BE2C (cell line): ENCODE results near the gene PTPN9.
"Not testable (repeated sequence)": the region's sequence is repeated elsewhere in the genome, so short reads cannot be mapped to it uniquely, and the experiment has no call there.

ENCODE experiments used
- DNase-seq: peaks from one replicate; pipeline ENCODE4 v3.0.0-alpha.2; 2020
- H3K27me3 ChIP-seq: fragments of 250-450 bp; sonication (Bioruptor Pico); 2 replicates; pipeline ENCODE4 v1.5.1; 2020; ENCODE audit warnings: mild to moderate bottlenecking
- H3K36me3 ChIP-seq: fragments of 250-450 bp; sonication (Bioruptor Pico); 2 replicates; pipeline ENCODE4 v1.5.1; 2020; ENCODE audit warnings: mild to moderate bottlenecking
- H3K4me1 ChIP-seq: fragments of 250-450 bp; sonication (Bioruptor Pico); 2 replicates; pipeline ENCODE4 v1.5.1; 2020
- H3K4me3 ChIP-seq: 2 replicates; pipeline ENCODE4 v1.5.1; 2011; ENCODE audit warnings: low read depth, low read length
- H3K9me3 ChIP-seq: fragments of 250-450 bp; sonication (Bioruptor Pico); 2 replicates; pipeline ENCODE4 v1.5.1; 2020
- CTCF ChIP-seq: IDR thresholded peaks from 2 replicates; pipeline ENCODE4 v1.5.1; 2012; ENCODE audit warnings: mild to moderate bottlenecking, low read depth, low read length

Gene PTPN9

GRCh38 chr15:75452364-75452864, 126.7 kb downstream of the PTPN9 start:
- Histone ChIP-seq H3K36me3 (no peaks in the 10 kb centered on the region), H3K27me3 (no peaks in the 10 kb centered on the region), H3K4me3 (peak overlapping the region; percentile 75), H3K9me3 (no peaks in the 10 kb centered on the region), H3K4me1 (no peaks in the 10 kb centered on the region)
- no peak for TF ChIP-seq CTCF
- DNase-seq, result peak; percentile 80

GRCh38 chr15:75451674-75452363, 127.3 kb downstream of the PTPN9 start, which contains the start of gene SIN3A:
TSS of gene SIN3A (minus strand) at chr15:75451690. CDS start at chr15:75430375, 21,315 bp downstream.
- no peaks in the 10 kb centered on the region for H3K27me3 ChIP-seq
- no peaks in the 10 kb centered on the region for H3K4me1 ChIP-seq
- H3K9me3 ChIP-seq, result no peaks in the 10 kb centered on the region
- DNase-seq, result peak; percentile 100
- no peaks in the 10 kb centered on the region for H3K36me3 ChIP-seq
- H3K4me3 ChIP-seq, result peak within 1 kb of the TSS; percentile 75
- TF ChIP-seq CTCF, result no peak

- TF ChIP-seq CTCF, result no peak
- Histone ChIP-seq H3K9me3 (no peaks in the 10 kb centered on the region), H3K4me3 (peak overlapping the region; percentile 74), H3K4me1 (no peaks in the 10 kb centered on the region), H3K36me3 (no peaks in the 10 kb centered on the region), H3K27me3 (no peaks in the 10 kb centered on the region)
- DNase-seq, result no peak
Measured at GRCh38 chr15:75451202-75451673, 127.9 kb downstream of the PTPN9 start.

- Histone ChIP-seq H3K9me3 (no peaks in the 10 kb centered on the region), H3K36me3 (no peaks in the 10 kb centered on the region), H3K27me3 (no peaks in the 10 kb centered on the region), H3K4me1 (no peaks in the 10 kb centered on the region), H3K4me3 (peak overlapping the region; percentile 75)
- peak; percentile 98 for DNase-seq
- TF ChIP-seq CTCF, result no peak
Measured at GRCh38 chr15:75450307-75451201, 128.6 kb downstream of the PTPN9 start.

- DNase-seq, result no peak
- Histone ChIP-seq H3K4me3 (peak overlapping the region; percentile 75), H3K36me3 (no peaks in the 10 kb centered on the region), H3K9me3 (no peaks in the 10 kb centered on the region), H3K27me3 (no peaks in the 10 kb centered on the region), H3K4me1 (no peaks in the 10 kb centered on the region)
- no peak for TF ChIP-seq CTCF
Measured at GRCh38 chr15:75449585-75450306, 129.4 kb downstream of the PTPN9 start.

- H3K9me3 ChIP-seq, DNase-seq, H3K4me3 ChIP-seq, H3K36me3 ChIP-seq, H3K4me1 ChIP-seq, H3K27me3 ChIP-seq: not testable (repeated sequence)
Measured at GRCh38 chr15:75448171-75448570, 130.9 kb downstream of the PTPN9 start.
